ENCODE data around the gene MAPK1. TPM values are rescaled to one million over a fixed set of nuclear protein-coding genes. Genes with fewer than 3 reads are reported as not detected.
"Not testable (repeated sequence)": the region's sequence is repeated elsewhere in the genome, so short reads cannot be mapped to it uniquely, and the experiment has no call there.

The MAPK1 gene
- total RNA-seq, 1 donor from 2014 or later = 135 TPM

DNA sequence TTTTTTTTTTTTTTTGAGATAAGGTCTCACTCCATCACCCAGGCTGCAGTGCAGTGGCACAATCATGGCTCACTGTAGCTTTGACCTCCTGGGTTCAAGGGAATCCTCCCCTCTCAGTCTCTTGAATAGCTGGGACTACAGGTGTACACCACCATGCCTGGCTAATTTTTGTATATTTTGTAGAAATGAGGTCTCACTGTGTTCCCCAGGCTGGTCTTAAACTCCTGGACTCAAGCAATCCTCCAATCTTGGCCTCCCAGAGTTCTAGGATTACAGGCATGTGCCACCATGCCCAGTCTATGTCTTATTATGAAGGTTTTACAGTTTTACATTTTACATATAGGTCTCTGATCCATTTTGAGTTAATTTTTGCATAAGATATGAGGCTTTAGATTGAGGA is 20.4 kb upstream of the MAPK1 start:
- DNase-seq (ENCODE audit: low spot score) = no peak
- ATAC-seq = no peak
- intact Hi-C loops (cut with DNase I) = no loop called here

DNA sequence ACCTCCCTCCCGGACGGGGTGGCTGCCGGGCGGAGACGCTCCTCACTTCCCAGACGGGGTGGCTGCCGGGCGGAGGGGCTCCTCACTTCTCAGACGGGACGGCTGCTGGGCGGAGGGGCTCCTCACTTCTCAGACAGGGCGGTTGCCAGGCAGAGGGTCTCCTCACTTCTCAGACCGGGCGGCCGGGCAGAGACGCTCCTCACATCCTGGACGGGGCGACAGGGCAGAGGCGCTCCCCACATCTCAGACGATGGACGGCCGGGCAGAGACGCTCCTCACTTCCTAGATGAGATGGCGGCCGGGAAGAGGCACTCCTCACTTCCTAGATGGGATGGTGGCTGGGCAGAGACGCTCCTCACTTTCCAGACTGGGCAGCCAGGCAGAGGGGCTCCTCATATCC is 16.5 kb upstream of the MAPK1 start:
- ATAC-seq; intact Hi-C loops (cut with DNase I); DNase-seq (ENCODE audit: low spot score): not testable (repeated sequence)

DNA sequence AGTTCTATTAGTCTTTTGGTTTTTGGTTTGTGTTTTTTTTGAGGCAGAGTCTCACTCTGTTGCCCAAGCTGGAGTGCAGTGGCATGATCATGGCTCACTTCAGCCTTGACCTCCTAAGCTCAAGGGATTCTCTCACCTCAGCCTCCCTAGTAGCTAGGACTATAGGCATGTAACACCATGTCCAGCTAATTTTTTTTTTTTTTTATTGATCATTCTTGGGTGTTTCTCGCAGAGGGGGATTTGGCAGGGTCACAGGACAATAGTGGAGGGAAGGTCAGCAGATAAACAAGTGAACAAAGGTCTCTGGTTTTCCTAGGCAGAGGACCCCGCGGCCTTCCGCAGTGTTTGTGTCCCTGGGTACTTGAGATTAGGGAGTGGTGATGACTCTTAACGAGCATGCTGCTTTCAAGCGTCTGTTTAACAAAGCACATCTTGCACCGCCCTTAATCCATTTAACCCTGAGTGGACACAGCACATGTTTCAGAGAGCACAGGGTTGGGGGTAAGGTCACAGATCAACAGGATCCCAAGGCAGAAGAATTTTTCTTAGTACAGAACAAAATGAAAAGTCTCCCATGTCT is 15.4 kb upstream of the MAPK1 start:
- DNase-seq (ENCODE audit: low spot score); intact Hi-C loops (cut with DNase I); ATAC-seq: not testable (repeated sequence)

DNA sequence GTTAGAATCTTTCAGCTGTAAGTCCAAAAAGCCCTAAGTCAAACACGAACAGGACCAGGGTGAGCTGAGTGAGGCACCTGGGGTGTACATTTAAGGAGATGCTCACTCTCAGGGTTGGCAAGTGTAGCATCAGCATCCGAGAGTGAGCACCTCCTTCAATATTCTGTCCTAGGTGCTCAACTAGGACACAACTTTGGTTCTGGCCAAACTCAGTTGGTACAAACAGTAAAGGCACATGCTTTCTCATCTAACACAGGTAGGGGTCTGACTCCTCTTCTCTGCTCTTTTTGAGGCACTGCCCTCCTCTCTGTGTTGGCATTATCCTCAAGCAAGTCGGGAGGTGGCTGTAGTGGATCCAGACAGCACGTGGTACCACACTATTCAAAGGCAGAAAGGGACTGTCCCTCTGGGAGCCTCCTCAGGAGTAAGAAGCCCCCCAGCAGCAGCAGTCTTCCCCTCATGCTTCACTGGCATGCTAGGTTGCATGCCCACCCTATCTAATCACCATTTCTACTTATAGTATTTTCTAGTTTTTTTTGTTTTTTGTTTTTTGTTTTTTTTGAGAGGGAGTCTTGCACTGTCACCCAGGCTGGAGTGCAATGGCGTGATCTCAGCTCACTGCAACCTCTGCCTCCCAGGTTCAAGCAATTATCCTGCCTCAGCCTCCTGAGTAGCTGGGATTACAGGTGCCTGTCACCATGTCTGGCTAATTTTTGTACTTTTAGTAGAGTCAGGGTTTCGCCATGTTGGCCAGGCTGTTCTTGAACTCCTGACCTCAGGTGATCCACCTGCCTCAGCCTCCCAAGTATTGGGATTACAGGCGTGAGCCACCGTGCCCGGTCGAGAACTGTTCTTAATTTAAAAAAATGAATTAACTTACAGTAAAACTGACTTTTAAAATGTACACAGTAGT is 14.7 kb upstream of the MAPK1 start:
- DNase-seq (ENCODE audit: low spot score) = no peak
- no peak for ATAC-seq
- intact Hi-C loops (cut with DNase I) = no loop called here

DNA sequence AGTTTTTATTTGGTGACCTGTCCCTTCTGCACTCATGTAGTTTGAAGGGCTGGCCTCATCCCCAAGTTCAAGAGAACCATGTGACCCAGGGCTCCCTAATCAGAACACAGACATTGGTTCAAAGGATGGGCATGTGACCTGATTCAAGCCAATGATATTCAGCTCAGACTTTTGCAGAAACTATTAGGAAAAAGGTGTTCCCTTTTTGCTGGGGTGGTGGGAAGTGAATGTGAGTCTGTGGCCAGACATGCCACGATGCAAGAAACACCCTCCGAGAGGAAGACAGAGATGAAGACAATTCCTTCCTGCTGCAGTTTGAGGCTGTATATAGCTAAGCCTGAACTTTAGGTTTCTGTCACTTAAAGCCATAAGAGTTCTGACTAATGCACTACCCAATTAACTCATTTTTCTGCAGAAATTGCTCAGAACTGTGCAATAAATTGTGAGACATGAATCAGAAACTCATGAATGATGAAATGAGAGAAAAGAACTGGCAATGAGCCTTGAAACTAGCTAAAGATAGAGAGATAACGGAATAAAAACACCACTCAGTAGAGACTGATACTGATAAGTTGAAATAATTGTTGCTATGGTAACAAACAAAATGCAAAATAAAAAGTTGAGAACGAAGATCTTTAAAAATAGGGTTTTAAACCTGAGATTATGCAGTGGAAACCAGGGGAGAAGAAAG is 9.2 kb upstream of the MAPK1 start:
- intact Hi-C loops (cut with DNase I) = no loop called here
- DNase-seq (ENCODE audit: low spot score) (no peak), ATAC-seq (no peak)

DNA sequence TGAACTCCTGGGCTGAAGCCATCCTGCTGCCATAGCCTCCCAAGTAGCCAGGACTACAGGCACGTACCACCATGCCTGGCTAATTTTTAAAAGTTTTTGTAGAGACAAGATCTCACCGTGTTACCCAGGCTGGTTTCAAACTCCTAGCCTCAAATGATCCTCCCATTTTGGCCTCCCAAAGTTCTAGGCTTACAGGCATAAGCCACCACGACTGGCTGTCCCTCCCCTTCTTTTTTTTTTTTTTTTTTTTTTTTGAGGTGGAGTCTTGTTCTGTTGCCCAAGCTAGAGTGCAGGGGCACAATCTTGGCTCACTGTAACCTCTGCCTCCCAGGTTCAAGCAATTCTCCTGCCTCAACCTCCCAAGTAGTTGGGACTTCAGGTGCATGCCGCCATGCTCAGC is 7.5 kb upstream of the MAPK1 start:
- DNase-seq (ENCODE audit: low spot score); ATAC-seq; intact Hi-C loops (cut with DNase I): not testable (repeated sequence)

DNA sequence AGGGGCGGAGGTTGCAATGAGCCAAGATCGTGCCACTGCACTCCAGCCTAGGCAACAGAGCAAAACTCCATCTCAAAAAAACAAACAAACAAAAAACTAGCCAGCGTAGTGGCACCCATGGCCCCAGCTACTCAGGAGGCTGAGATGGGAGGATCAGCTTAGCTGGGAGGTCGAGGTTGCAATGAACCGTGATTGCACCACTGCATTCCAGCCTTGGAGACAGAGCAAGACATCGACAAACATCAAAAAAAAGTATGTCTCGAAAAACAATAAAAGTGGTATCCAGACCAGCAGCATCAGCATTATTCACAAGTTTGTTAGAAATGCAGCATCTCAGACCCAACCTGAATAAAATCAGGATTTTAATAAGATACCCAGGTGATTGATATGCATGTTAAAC is 6.2 kb upstream of the MAPK1 start:
- ATAC-seq (no peak), DNase-seq (ENCODE audit: low spot score) (no peak)
- intact Hi-C loops (cut with DNase I) = no loop called here

DNA sequence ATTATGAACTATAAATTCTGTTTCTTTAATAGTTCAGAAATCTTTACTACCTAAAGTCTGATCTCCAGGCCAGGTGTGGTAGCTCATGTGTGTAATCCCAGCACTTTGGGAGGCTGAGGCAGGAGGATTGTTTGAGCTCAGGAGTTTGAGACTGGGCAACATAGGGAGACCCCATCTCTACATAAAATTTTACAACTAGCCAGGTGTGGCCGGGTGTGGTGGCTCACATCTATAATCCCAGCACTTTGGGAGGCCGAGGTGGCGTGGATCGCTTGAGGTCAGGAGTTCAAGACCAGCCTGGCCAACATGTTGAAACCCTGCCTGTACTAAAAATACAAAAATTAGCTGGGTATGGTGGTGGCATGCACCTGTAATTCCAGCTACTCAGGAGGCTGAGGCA is 5.3 kb upstream of the MAPK1 start:
- DNase-seq (ENCODE audit: low spot score); ATAC-seq; intact Hi-C loops (cut with DNase I): not testable (repeated sequence)

DNA sequence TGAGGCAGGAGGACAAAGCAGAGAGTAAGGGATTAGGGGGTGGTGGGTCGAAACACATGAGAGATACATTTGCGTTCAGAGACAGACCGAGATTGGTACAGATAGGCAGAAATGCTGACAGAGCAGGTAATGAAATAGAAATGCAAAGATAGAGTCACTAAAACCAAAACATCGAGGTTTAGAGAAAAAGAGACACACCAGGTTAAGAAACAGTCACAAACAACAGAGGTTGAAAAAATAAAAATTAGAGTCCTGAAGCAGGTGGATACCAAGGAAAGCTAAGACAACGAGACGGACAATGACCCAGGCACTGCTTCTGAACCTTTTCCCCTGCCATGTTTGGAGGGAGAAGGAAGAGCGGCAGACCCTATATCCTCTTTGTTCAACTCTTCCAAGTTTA is 1.2 kb upstream of the MAPK1 start:
- no peak for DNase-seq (ENCODE audit: low spot score)
- intact Hi-C loops (cut with DNase I) = no loop called here
- no peak for ATAC-seq

DNA sequence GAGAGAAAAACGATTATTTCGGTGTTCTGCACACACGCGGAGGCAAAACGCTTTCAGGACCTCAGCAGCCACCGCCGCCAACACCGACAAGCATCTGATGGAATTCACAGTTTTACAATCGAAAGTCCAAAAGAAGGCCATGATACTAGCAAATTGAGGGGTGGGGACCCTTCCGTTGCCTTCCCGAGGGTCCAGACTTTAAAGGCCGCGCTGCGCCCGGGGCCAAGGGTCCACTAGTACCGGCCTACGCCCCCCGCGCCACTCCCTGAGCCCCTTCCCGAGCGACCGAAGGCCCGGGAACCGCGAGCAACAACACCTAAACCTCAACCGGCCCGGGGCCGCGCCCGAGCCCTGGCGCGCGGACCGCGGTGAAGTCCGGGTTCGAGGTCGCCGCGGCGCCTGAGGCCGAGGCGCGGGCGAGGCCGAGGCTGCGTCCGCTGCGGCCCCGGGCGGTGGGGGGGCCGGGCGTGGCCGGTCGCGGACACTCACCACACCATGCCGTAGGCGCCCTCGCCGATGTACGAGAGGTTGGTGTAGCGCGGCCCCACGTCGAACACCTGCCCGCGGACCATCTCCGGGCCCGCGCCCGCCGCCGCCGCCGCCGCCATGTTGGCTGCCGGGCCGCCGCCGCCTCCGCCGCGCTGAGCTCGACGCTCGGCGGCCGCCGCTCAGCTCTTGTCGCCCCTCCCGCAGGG is 465 bp downstream of the MAPK1 start:
- ATAC-seq (no peak), DNase-seq (ENCODE audit: low spot score) (peak; percentile 64)
- intact Hi-C loops (cut with DNase I) = no loop called here

DNA sequence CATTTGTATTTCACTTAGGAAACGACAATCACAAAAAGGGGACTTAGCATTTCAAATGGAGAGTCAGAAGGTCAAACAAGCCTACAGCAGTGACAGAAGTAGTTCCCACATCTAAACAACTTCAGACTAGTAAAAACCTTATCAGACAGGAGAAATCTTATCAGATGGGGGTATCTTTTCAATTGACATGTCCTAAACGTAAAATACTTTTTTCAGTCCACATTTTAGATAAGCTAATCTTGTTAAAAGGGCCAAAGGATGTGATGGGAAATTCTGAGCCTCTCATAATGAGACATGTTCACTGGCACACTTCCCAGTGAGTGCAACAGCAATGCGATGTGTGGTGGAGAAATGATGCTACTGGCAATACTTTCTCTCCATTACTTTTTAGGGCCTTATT is 2.4 kb downstream of the MAPK1 start:
- ATAC-seq (no peak), DNase-seq (ENCODE audit: low spot score) (no peak)
- intact Hi-C loops (cut with DNase I) = no loop called here

DNA sequence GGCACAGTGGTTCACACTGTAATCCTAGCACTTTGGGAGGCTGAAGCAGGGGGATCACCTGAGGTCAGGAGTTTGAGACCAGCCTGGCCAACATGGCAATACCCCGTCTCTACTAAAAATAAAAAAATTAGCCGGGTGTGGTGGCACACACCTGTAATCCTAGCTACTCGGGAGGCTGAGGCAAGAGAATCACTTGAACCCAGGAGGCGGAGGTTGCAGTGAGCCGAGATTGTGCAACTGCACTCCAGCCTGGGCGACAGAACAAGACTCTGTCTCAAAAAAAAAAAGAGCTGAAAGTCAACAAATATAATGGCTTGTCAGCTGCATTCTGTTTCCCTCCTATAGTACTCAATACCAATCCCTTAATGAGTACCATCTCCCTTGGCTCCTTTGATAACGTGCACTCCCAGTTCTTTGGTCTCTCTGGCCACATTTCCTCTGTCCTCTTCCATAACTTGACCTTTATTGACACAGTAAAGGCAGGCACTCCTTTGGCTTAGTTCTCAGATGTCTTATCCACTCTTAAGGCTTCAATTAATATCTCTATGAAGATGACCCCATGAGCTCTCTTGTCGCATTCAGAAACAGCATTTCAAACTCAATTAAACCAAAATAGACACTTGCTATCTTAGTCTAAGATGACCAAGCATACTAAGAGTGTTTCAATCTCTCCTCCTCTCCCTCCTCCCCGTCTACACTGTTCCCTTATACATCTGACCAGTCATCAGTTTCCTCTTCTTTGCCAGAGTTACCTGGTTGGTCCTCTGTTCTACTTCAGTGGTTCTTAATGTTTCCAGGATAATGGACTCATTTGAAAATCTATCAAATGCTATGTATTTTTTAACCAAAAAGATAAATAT is 4.8 kb downstream of the MAPK1 start:
- DNase-seq (ENCODE audit: low spot score) (no peak), ATAC-seq (no peak)
- intact Hi-C loops (cut with DNase I) = no loop called here

DNA sequence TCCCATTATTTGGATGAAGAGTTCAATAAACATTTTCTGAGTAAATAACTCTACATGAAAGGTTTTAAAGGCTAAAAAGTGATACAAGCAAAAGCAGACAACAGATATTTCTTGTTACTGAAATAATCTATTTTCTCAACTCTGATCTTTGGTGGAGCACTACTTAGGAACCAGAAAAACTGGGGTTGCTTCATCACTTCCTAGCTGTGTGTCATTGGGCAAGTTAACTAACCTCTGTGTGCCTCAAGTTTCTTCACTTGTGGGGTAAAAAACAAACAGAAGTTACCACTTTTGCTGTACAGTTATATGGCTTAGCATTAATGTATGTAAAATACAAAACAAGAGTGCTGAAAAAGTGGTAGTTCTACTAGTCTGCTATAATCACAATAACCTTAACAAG is 5.6 kb downstream of the MAPK1 start:
- ATAC-seq = no peak
- DNase-seq (ENCODE audit: low spot score) = no peak
- intact Hi-C loops (cut with DNase I) = no loop called here

DNA sequence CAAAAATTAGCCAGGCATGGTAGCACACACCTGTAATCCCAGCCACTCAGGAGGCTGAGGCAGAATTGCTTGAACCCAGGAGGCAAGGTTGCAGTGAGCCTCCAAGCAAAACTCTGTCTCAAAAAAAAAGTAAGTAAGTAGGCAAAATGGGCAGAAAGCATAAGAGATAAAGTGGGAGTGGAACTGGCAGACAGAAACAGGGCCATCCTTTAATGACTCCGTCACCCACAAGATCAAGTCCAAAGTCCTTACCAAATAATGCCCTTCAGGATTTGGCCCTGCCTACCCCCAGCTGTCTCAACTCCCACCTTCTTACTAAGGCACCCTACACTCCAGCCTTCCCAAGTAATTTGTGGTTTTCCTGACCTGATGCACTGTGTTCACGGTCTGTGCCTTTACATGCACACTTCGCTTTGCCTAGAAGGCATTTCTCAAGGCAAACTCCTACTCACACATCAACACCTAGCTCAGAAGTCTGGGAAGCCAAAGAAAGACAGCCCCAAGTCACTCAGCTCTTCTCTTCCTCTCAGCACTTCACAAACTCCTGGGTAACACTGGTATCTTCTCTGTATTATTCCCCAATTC is 6.1 kb downstream of the MAPK1 start:
- intact Hi-C loops (cut with DNase I) = no loop called here
- ATAC-seq = no peak
- no peak for DNase-seq (ENCODE audit: low spot score)

DNA sequence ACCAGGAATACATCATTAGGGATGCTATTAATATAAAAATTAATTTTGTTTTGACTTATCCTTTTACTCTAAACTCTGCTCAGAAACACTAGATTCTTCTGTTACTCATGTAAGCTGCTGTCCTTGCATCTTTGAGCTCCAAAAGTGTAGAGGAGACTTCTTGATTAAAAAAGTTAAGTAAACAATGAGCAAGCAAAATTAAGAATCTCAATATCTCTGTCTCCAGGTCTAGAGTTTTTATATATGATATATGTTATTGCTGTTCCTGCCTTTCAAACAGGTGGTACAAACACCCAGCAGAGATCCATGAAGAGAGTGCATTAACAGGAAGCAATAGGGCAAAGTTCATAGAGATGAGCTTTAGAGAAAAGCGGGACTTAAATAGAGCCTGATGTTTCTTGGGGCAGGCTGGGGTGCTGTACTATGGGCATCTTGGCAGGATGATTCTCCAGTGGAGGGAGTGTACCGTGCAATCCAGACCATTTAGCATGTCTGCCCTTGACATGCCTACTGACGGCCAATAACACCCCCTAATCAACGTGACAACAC is 6.9 kb downstream of the MAPK1 start:
- intact Hi-C loops (cut with DNase I) = no loop called here
- DNase-seq (ENCODE audit: low spot score) (no peak), ATAC-seq (no peak)

DNA sequence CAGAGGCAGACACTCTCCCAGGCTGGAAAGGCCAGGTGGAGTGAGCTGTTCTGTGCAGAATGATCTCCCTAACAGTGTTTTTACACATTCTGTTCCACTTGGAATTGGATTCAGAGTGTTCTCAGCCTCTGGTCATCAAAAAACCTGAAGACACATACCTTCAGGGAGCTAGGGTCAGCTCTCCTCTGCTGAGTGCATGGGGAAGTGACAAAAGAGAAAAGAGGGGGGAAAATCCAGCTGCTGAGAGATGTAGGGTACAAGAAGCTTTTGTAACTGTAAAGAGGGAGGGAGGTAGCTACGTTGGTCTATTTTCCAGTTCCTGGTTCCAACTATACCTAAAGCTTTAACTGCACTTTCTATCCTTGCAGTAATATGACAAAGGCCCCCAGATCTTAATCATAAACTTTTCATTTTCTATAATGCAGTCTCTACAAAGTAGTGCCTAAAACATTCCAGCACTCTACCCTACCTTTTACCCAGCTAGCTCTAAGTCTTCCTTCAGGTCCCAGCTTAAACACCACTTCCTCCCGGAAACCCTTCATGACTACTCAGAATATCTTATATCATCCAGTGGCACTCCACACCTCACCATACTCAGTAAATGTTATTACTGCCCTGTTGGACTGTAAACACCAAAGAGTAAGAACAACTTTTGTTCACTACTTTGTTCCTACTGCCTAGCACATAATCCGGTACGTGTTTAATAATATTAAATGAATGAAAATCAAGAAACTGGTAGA is 9.2 kb downstream of the MAPK1 start:
- DNase-seq (ENCODE audit: low spot score) = no peak
- intact Hi-C loops (cut with DNase I) = no loop called here
- ATAC-seq = no peak

DNA sequence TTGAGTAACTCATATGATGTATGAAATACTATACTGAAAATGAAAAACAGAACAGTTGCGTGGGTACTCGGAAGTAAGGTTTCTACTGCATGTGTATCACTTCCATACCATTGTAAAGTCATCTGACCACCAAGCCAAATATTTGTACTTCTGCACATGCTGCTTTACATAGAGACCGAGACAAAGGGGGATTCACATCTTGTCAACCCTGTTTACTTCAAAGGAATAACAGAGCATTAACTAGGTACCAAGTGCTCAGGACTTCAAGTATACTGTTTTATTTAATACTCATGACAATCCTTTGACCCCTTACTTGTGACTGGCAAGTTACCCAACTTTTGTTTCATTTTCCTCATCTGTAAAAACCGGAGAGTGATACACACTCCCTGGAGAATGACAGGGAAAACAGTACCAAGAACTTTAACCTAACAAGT is 9.9 kb downstream of the MAPK1 start:
- intact Hi-C loops (cut with DNase I) = no loop called here
- DNase-seq (ENCODE audit: low spot score) (no peak), ATAC-seq (no peak)

Measured in sciatic nerve (tissue), 2 donors.